GM21786 (cell line): ENCODE measurements around the gene LIN28A.
A peak's percentile ranks its signal among the peaks of the same experiment; 100 is the strongest.
"Not testable (repeated sequence)": the region's sequence is repeated elsewhere in the genome, so short reads cannot be mapped to it uniquely, and the experiment has no call there.

ENCODE experiments used
- ATAC-seq: cut with Tn5 transposase; IDR thresholded peaks from one replicate; pipeline ENCODE4 v1.9.1; 2021; ENCODE audit not compliant: unreplicated experiment

Gene LIN28A, protein sequence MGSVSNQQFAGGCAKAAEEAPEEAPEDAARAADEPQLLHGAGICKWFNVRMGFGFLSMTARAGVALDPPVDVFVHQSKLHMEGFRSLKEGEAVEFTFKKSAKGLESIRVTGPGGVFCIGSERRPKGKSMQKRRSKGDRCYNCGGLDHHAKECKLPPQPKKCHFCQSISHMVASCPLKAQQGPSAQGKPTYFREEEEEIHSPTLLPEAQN

DNA sequence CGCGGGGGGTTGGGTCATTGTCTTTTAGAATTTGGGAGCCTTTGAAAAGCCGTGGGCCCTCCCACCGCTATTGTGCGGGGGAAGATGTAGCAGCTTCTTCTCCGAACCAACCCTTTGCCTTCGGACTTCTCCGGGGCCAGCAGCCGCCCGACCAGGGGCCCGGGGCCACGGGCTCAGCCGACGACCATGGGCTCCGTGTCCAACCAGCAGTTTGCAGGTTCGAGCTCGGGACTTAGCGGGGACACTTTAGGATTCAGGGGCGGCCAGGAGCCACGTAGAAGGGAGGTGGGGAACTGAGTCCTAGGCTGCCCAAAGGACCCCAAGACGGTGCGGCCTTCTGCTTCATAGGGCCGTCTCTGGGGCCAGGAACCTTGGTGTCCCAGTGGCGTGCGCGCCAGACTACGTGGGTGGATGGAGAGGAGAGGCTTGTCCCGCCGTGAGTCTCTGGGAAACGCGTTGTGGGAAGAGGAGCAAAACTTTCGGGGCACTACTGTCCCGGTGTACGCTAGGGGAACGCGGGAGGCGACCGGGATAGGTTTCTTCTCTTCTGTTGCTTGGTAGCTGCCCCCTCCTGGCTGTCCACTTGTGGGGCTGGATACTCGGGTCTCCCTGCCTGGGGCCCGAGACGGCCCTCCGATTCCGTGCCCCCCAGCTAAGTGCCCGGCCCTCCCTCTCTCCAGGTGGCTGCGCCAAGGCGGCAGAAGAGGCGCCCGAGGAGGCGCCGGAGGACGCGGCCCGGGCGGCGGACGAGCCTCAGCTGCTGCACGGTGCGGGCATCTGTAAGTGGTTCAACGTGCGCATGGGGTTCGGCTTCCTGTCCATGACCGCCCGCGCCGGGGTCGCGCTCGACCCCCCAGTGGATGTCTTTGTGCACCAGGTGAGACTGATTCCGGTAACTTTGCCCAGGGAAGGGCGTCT, at the start of gene LIN28A:
TSS of gene LIN28A (plus strand) at position 112 of the 918 bp plus-strand sequence. CDS start at position 187, 75 bp downstream.
- no peak for ATAC-seq

GRCh38 chr1:26361605-26362122, 49.0 kb upstream of the LIN28A start:
- ATAC-seq = no peak

DNA sequence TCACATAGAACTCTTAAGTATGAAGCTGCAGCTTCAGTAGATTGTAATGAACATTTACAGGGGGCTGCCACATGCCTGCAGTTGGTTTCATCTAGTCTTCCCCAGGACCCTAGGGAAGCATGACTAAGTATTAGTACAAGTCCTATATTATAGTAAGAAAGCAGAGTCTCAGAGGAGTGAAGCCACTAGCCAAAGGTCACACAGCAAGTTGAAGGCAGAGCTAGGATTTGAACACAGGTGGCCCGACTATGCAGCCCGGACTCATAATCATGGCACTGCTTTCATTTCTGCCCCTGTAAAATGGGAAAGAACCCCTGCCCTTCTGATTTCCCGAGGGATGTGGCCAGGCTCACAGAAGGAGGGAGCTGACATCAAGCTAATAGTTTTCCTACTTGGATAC, 48.3 kb upstream of the LIN28A start:
- no peak for ATAC-seq

- ATAC-seq = no peak
These were observed 46.8 kb upstream of the LIN28A start for GRCh38 chr1:26363549-26364448.

GRCh38 chr1:26364956-26365355, 45.7 kb upstream of the LIN28A start:
- ATAC-seq = no peak

DNA sequence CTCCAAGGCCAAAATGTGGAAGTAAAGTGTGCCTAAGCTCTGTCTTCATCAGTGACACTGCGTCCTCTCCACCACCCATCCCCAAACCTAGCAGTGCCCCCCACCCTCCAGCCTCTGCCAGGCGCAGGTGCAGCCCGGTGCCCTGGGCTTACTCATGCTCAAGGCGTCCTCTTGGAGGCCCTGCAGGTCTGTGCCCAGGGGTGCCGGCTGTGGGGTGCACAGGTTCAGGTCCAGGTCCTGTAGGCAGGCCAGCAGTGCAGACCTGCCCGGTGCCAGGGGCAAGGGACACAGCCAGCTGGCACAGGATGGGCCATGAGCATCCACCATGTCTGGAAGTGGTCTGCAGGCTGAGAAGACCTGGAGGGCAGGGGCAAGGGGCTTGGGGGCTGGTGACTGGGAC, 43.2 kb upstream of the LIN28A start:
- ATAC-seq = no peak

GRCh38 chr1:26368006-26368405, 42.6 kb upstream of the LIN28A start:
- no peak for ATAC-seq

- ATAC-seq = no peak
These were observed 42.1 kb upstream of the LIN28A start for GRCh38 chr1:26368486-26368885.

- no peak for ATAC-seq
These were observed 39.8 kb upstream of the LIN28A start for GRCh38 chr1:26370591-26371382.

DNA sequence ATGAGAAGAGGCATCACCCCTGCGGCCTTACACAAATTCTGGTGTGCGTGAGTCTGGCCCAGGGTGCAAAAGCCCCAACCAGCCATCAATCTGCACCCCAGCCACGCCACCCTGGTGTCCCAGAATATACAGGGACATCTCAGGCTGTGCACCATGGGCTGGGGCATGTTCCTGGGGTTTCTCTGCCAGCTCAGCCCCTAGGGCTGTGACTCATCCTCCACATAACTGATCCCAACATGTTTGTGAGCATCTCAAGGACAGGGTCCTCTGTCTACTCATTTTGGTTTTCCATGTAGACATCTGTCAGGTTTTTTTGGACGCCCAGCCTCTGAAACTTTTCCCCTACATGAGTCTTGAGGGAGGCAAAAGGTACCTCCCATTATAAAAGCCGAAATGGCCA, 38.6 kb upstream of the LIN28A start:
- no peak for ATAC-seq

- ATAC-seq = not testable (repeated sequence)
These were observed 38.0 kb upstream of the LIN28A start, which contains the start of gene ZNF683 for GRCh38 chr1:26372611-26373010. TSS of gene ZNF683 (minus strand) at chr1:26372750. CDS start at chr1:26368571, 4,179 bp downstream.

GRCh38 chr1:26373281-26373680, 37.3 kb upstream of the LIN28A start:
- no peak for ATAC-seq

DNA sequence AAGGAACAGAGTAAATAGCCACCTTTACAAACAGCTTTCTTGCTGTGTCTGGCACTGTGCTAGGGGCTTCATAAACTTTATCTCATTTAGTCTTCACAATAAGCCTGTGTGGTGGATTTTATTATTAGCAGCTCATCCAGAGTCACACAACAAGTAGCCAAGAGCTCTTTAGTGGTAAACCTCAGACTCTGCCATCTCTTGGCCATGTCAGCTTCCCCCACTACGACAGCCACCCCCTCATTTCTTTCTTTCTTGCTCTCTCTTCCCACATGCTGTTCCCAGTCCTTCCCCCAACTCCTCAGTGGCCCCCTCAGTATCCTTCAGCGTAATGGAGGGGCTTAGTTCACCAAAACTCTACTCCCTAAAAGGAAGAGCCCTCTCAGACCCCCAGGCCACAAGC, 36.8 kb upstream of the LIN28A start:
- ATAC-seq = no peak

DNA sequence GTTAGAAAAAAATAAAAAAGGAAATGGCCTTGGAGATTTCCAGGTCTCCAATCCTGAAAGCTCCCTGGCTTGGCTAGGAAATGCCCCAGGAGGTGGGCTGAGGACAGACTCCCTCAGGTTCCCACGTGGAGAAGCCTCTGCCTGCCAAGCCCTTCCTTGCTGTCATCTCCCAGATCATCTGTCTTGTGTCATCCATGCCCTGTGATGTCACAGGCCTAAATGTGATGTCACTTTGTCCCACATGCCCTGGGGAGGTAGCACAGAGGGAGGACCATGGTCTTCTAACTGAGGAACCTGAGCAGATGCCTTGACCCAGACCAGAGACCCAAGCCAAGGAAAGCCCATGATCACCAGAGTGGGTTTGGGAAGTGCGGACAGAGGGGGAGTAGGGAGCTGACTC, 36.3 kb upstream of the LIN28A start:
- ATAC-seq = not testable (repeated sequence)

DNA sequence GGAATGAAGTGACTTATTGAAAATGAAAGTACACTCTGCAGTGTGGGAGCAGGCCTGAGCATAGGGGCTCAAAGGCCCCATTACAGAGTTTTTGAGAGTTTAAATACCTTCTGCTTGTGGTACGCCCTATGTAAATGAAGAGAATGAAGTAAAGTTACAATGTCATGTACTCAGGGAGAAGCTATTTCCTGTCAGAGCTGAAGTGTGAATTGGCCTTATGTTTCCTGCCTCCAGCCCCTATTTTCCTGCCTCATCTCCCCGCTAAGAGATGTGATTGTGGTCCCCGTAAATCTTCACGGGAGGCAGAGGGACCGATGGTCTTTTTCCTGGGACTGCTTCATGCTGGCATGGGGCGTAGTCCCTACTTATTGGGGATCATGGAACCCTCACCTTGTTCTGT, 35.5 kb upstream of the LIN28A start:
- ATAC-seq = no peak

GRCh38 chr1:26376050-26376449, 34.6 kb upstream of the LIN28A start:
- no peak for ATAC-seq

GRCh38 chr1:26378088-26378878, 32.3 kb upstream of the LIN28A start:
- ATAC-seq = peak; percentile 53

- ATAC-seq = no peak
These were observed 31.8 kb upstream of the LIN28A start for GRCh38 chr1:26378879-26379251.

DNA sequence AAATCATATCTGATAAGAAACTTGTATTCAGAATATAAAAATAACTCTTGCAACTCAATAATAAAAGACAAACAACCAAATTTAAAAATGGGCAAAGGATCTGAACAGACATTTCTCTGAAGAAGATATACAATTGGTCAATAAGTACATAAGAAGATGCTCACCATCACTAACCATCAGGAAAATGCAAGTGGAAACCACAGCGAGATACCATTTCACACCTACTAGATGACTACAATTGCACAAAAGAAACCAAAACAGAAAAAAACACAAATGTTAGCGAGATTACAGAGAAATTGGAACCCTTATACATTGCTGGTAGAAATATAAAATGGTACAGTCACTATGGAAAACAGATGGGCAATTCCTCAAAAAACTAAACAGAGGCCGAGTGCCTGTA, 26.5 kb upstream of the LIN28A start:
- ATAC-seq = no peak
